HG03108 (cell line): ENCODE results near the gene COL13A1.

ENCODE experiments used
- ATAC-seq: cut with Tn5 transposase; IDR thresholded peaks from one replicate; pipeline ENCODE4 v1.9.1; 2021; ENCODE audit warnings: moderate library complexity; ENCODE audit not compliant: unreplicated experiment

The COL13A1 gene

GRCh38 chr10:69789164-69789576, 12.5 kb upstream of the COL13A1 start:
- ATAC-seq = no peak

DNA sequence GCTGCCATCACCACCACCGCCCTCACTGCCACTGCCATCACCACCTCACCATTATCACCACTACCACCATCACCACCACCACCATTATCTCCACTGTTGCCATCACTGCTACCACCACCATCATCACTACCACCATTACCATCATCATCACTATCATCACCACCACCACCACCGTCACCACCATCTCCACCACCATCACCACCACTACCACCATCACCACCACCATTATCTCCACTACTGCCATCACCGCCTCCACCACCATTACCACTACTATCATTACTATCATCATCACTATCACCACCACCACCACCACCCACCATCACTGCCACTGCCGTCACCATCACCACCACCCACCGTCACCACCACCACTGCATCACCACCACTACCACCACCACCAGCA, 9.9 kb upstream of the COL13A1 start:
- ATAC-seq = no peak

- no peak for ATAC-seq
These were observed 9.4 kb upstream of the COL13A1 start for GRCh38 chr10:69792341-69792740.

DNA sequence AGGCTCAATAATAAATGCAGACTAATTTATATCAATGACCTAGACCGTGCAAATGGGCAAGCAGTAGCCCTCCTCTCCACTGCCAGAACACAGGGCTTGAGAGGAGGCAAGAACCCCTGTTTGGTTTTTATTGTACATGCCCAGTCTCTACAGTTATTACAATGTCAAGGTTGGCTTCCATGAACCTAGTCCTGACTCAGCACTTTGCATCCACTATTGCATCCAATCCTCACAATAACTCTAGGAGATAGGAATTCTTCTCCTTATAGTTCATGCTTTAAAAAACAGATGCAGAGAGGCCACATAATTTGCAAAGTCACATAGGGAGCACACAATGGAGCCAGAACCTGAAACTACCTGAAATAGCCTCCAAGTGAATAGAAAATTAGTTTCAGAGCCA, 7.0 kb upstream of the COL13A1 start:
- ATAC-seq = no peak

GRCh38 chr10:69795242-69795934, 6.3 kb upstream of the COL13A1 start:
- ATAC-seq = no peak

GRCh38 chr10:69797959-69798358, 3.7 kb upstream of the COL13A1 start:
- ATAC-seq = no peak

DNA sequence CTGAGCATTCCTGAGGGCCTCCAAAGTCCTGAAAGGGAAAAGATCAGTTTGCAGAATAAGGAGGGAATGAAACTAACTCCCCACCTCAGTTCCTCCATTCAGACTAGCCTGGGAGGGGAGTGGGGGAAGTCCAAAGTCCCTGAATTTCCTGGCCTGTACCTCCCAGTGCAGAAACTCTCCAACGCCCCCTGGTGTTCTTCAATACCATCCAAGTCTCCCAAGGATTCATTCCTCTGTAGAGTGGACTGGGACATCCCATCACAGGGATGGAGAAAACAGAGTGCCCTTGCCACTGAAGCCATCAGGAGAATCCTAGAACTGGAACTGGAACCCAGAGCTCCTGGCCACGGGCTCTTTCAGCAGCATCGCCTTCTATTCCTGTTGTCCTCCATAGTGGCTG, 1.6 kb upstream of the COL13A1 start:
- ATAC-seq = no peak

- no peak for ATAC-seq
These were observed 1.0 kb upstream of the COL13A1 start for GRCh38 chr10:69800665-69801064.

GRCh38 chr10:69801094-69801433, 642 bp upstream of the COL13A1 start:
- no peak for ATAC-seq

DNA sequence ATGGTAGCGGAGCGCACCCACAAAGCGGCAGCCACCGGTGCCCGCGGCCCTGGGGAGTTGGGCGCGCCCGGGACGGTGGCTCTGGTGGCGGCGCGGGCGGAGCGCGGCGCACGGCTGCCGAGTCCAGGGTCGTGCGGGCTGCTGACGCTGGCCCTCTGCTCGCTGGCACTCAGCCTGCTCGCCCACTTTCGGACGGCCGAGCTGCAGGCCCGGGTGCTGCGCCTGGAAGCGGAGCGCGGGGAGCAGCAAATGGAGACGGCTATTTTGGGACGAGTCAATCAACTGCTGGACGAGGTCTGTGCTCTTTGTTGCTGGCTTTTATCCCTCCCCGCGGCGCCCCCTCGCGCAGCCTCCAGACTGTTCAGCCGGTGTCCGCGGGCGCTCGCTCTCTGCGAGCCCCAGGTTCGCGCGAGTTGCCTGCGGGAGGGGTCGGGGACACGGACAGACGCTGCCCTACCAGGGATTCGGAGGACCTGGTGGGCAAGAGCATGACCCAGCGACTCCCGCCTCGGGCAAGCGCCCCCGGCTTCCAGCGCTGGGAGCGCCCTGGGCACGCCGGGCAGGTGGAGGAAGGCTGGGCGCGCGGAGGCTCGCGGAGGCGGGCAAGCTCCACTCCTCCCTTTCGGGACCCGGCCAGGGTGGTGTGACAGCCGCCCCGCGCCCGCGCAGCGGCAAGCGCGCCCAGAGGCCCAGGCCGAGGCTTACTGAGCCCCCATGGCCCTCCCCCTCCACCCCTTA, 887 bp downstream of the COL13A1 start:
- ATAC-seq = no peak

DNA sequence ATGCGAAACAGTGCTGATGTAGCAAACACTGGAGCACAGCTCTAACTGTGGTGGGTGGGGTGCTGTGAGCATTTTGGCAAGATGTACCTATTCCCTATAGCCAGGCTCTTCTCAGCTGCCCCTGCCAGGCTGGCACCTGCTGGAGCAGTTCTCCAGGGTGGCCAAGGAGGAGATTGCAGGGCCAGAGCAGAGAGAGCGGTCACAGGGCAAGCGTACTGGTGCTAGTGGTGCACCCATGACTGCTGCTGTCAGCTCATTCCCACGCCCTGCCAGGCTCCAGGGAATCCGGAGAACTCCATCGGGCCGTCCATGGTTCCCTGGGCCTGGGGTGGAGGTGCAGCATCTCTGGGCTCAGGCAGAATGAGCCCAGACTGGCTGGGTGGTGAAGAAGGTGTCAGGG, 2.1 kb downstream of the COL13A1 start:
- no peak for ATAC-seq

DNA sequence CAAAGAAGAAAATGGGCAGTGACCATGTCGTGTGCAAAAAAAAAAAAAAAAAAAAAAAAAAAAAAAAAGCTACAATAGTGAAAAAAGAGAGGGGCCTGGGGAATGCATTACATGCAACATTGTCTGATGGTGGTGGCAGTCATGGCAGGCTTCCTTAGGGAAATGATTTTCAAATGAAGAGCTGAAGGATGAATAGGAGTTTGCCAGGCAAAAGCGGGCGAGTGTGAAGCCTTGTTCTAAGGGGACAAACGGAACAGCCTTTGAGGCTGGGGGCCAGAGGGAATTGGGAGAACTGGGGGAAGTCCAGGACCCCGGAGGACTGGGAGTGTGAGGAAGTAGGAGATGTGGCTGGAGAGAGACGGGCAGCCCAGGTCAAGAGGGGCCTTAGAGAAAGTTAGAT, 3.1 kb downstream of the COL13A1 start:
- ATAC-seq = no peak

GRCh38 chr10:69807122-69807521, 5.4 kb downstream of the COL13A1 start:
- no peak for ATAC-seq

GRCh38 chr10:69807696-69808095, 6.0 kb downstream of the COL13A1 start:
- ATAC-seq = no peak

DNA sequence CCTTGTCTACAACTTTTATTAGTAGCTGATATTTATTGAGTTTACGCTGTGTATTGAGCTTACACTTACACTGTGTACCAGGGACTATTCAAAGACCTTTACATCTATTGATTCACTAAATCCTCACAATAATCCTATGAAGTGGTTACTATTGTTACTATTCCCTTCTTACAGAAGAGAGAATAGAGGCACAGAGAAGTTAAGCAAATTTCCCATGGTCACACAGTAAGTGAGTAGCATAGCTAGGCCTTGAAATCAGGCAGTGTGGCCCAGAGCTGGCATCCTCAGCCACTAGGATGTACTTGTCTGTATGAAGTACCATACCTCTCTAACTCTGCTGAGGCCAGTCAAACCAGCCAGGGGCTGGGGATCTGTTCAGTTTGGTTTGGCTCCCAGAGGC, 7.6 kb downstream of the COL13A1 start:
- no peak for ATAC-seq

DNA sequence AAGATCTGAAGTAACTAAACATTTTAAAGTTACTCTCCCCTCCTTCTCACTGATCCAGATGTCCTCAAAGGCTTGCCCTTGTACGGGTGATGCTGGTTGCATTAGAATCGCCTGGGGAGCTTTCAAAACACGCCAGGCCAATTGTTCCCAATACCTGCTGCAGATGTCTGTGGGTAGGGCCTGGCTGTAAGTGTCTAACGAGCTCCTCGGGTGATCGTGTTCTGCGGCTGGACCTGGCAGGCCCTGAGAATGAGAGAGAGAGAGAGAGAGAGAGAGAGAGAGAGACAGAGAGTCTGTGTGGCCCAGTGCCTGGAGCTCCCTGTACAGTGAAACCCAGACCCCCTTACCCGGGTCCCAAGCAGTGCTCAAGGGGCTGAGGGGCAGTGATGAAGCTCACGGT, 8.4 kb downstream of the COL13A1 start:
- no peak for ATAC-seq

DNA sequence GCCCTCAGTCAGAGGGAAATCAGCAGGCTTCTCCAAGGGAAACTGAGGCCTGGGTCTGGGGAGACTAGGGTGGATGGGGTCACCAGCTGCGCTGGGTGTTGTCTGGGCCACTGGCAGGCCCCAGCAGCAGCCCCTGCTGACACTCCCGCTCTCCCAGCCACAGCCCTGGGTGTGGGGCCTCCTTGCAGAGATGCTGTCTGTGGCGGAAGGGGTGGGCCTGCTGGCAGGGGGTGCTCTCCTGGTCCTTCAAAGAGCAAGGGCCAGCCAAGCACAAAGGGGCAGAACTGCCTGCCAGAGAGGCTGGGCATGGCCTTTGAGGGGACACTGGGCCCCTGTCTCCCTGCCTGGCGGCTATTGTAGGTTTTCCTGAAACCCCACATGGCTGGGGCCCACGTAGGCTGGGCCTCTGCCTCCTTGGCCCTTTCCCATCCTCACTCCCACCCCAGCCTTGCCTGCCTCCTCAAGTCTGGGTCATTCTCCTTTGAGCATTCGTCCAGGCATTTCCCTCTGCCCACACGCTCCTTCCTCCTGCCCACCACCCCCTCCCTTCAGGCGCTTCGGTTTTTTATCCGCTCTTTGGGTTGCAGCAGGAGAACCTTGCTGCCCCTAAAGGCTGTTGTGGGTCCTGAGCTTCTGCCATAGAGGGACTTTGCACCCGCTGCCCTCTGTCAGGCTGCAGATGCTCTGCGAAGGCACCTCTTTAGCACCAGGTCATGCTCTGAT, 9.1 kb downstream of the COL13A1 start:
- no peak for ATAC-seq

GRCh38 chr10:69813632-69814031, 11.9 kb downstream of the COL13A1 start:
- ATAC-seq = no peak

DNA sequence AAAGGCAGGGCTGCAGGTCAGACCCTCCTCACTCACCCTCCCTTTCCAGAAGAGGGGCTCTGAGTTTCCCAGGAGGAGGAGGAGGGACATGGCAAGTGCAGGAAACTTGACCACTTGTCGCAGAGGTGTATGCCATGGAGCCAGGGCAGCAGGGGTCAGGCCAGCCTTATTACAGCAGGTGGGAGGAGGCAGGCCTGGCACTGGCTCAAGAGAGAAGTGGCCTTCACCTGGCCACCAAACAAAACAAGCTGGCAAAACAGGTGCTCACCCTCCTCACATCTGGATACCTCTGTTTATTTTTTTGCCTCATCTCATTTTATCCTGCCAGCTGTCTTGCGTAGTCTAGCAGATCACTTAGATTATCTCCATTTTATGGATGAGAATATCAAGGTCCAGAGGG, 12.5 kb downstream of the COL13A1 start:
- ATAC-seq = no peak

DNA sequence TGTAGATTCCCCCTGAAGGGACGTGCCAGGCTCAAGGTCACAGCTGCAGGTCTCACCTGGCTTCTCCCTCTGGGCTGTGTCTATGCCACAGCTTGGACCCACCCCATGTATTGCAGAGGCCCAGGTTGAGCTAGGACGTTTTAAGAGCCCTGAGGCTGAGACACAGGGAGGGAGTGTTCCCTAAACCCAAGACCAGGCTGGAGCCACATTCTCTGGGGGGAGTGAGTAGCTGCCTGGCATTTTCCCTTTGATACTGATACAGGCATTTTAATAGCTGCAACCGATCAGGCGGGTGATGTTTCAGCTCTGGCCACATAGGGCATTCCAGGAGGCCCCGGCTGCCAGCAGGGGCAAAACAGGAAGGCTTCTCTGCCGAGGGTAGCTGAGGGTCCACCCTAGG, 13.4 kb downstream of the COL13A1 start:
- no peak for ATAC-seq

- ATAC-seq = no peak
These were observed 14.8 kb downstream of the COL13A1 start for GRCh38 chr10:69816521-69816920.

DNA sequence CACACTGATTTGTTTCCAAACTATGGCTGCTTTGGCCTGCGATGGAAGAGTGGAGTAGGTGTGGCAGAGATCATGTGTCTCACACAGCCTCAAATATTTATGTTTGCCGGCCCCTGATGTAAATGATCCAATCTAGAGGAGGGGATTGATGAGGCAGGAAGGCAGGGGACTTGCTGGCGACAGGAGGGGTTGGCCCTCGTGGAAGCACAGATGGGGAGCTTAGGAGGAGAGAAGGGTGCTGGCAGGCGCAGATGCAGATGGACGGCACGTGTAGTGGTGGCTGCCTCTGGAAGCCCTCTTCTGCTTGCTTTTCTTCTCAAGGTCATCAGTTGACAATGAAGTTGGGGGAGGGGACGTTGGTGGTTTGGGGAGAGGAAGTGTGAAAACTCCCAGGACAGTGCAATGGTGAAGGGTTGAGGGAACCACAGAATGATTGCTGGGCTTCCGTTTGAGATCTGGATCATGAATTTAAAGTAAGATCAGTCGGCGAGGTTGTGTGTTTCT, 15.4 kb downstream of the COL13A1 start:
- ATAC-seq = no peak
